ENCODE data around the gene TBCD. TPM values are rescaled to one million over a fixed set of nuclear protein-coding genes. Genes with fewer than 3 reads are reported as not detected.

The TBCD gene
- total RNA-seq, 1 experiment from 2014 or later = 173 TPM

GRCh38 chr17:82825540-82826124, 73.8 kb downstream of the TBCD start:
- TF ChIP-seq ATF3 (CRISPR knock-in tag; conservative IDR thresholded peaks at IDR 0.05) = no peak
- no peak for TF ChIP-seq NFATC4 (CRISPR knock-in tag; IDR thresholded peaks at IDR 0.05)
- no peak for TF ChIP-seq ATF2 (CRISPR knock-in tag; IDR thresholded peaks at IDR 0.05; ENCODE audit: borderline replicate concordance, low read depth)
- no peak for TF ChIP-seq ESRRA (CRISPR knock-in tag; IDR thresholded peaks at IDR 0.05; ENCODE audit: borderline replicate concordance)
- no peak for TF ChIP-seq ZBTB43 (CRISPR knock-in tag; IDR thresholded peaks at IDR 0.05)
- no peak for TF ChIP-seq IRF2 (CRISPR knock-in tag; IDR thresholded peaks at IDR 0.05; ENCODE audit: borderline replicate concordance, low read depth)
- TF ChIP-seq HMGXB4 (CRISPR knock-in tag; IDR thresholded peaks at IDR 0.05) = no peak
- no peak for TF ChIP-seq ATF6 (CRISPR knock-in tag; IDR thresholded peaks at IDR 0.05)
- TF ChIP-seq TP53 (CRISPR knock-in tag; IDR thresholded peaks at IDR 0.05) = no peak
- TF ChIP-seq JAZF1 (CRISPR knock-in tag; IDR thresholded peaks at IDR 0.05) = no peak
- TF ChIP-seq CTCF (IDR thresholded peaks at IDR 0.05) = no peak
- TF ChIP-seq ZNF423 (CRISPR knock-in tag; IDR thresholded peaks at IDR 0.05) = no peak
- no peak for TF ChIP-seq ZNF671 (CRISPR knock-in tag; IDR thresholded peaks at IDR 0.05)
- TF ChIP-seq MLX (CRISPR knock-in tag; IDR thresholded peaks at IDR 0.05) = no peak
- no peak for TF ChIP-seq ZSCAN18 (CRISPR knock-in tag; IDR thresholded peaks at IDR 0.05)
- no peak for TF ChIP-seq ZNF532 (CRISPR knock-in tag; IDR thresholded peaks at IDR 0.05; ENCODE audit: borderline replicate concordance)
- TF ChIP-seq MXD4 (CRISPR knock-in tag; IDR thresholded peaks at IDR 0.05; ENCODE audit: borderline replicate concordance) = no peak
- no peak for TF ChIP-seq ETV6 (CRISPR knock-in tag; IDR thresholded peaks at IDR 0.05)
- TF ChIP-seq PRRX2 (CRISPR knock-in tag; IDR thresholded peaks at IDR 0.05) = no peak
- no peak for TF ChIP-seq IRF1 (CRISPR knock-in tag; IDR thresholded peaks at IDR 0.05)
- no peaks in the 10 kb centered on the region for H3K27me3 Mint-ChIP-seq (ENCODE audit: low read depth)
- POLR2A ChIA-PET = interaction anchor here (0.6 kb wide), 1 partner anchor 43 kb away, joined by 4 read pairs; no protein-coding TSS in a partner anchor
- CTCF ChIA-PET = no interaction called here
- H3K4me1 Mint-ChIP-seq = peaks cover 23% of the 10 kb centered on the region
- ATAC-seq (no peak), DNase-seq (ENCODE audit: low spot score) (no peak)
- no peak overlapping the region for H3K4me3 Mint-ChIP-seq
- H3K9me3 Mint-ChIP-seq = peaks cover 15% of the 10 kb centered on the region
- H3K27ac Mint-ChIP-seq = no peak overlapping the region
- H3K36me3 Mint-ChIP-seq = peaks cover 33% of the 10 kb centered on the region
